Measurements from ENCODE around the gene E2F1.

Gene E2F1

GRCh38 chr20:33653900-33654596, 32.1 kb downstream of the E2F1 start:
- H3K4me3 ChIP-seq (ENCODE audit: insufficient read depth in 1 of 2, low read depth in 1 of 2, low read length in 2 of 2) = peak overlapping the region in 1 of 2 experiments; percentile 55
- peaks cover 4% of the 10 kb centered on the region for H3K79me1 ChIP-seq (replicated peaks; ENCODE audit: low read length, poor library complexity, severe bottlenecking)
- H3K18ac ChIP-seq (ENCODE audit: low read depth in 1 of 2, low read length in 2 of 2) = no peak overlapping the region
- WGBS = 94% methylated on average over 11 of the region's 11 CpGs
- peak overlapping the region; percentile 75 for H3K9ac ChIP-seq (ENCODE audit: low read length)
- H2BK120ac ChIP-seq (ENCODE audit: low read depth, low read length) = no peak overlapping the region
- peak overlapping the region in 1 of 2 experiments; percentile 34 for H3K23ac ChIP-seq (ENCODE audit: low read length in 2 of 2)
- peak overlapping the region; percentile 13 for H2AK5ac ChIP-seq (ENCODE audit: low read length, severe bottlenecking)
- H2BK5ac ChIP-seq (ENCODE audit: low read depth, low read length, poor library complexity, severe bottlenecking) = no peak overlapping the region
- no peak overlapping the region for H2BK15ac ChIP-seq (ENCODE audit: low read depth, poor library complexity, severe bottlenecking)
- no peak overlapping the region for H4K8ac ChIP-seq (ENCODE audit: low read length)
- H2AFZ ChIP-seq (ENCODE audit: low read depth, low read length) = no peak overlapping the region
- H4K91ac ChIP-seq (ENCODE audit: low read length) = no peak overlapping the region
- H3K4me1 ChIP-seq (ENCODE audit: control insufficient read depth, insufficient read depth, low read depth, low read length) = peaks cover 22% of the 10 kb centered on the region
- H3K4me2 ChIP-seq (ENCODE audit: low read length, poor library complexity, severe bottlenecking) = no peak overlapping the region
- H3K4ac ChIP-seq (ENCODE audit: low read depth in 1 of 2, low read length in 2 of 2) = no peak overlapping the region
- no peak overlapping the region for H3K14ac ChIP-seq (ENCODE audit: low read length in 2 of 2)
- no peak for DNase-seq
- no peaks in the 10 kb centered on the region for H3K9me3 ChIP-seq (ENCODE audit: control insufficient read depth, low read length)
- H2BK12ac ChIP-seq (ENCODE audit: low read length in 2 of 2) = no peak overlapping the region
- peaks cover 12 to 44% of the 10 kb centered on the region in 2 experiments for H3K36me3 ChIP-seq (ENCODE audit: control insufficient read depth in 1 of 2, insufficient read depth in 2 of 2, low read depth in 1 of 2, low read length in 2 of 2)
- H3K27ac ChIP-seq (ENCODE audit: low read length, poor library complexity, severe bottlenecking) = no peak overlapping the region
- H3K27me3 ChIP-seq (ENCODE audit: control insufficient read depth in 1 of 2, insufficient read depth in 1 of 2, low read length in 2 of 2) = peaks cover 0 to 3% of the 10 kb centered on the region in 2 experiments

- Histone ChIP-seq H4K8ac (ENCODE audit: low read length) (peak overlapping the region; percentile 12), H4K91ac (ENCODE audit: low read length) (no peak overlapping the region), H3K4me1 (ENCODE audit: control insufficient read depth, insufficient read depth, low read depth, low read length) (peaks cover 21% of the 10 kb centered on the region), H3K4me2 (ENCODE audit: low read length, poor library complexity, severe bottlenecking) (peak overlapping the region; percentile 17), H3K27me3 (ENCODE audit: control insufficient read depth in 1 of 2, insufficient read depth in 1 of 2, low read length in 2 of 2) (peaks cover 0 to 3% of the 10 kb centered on the region in 2 experiments), H2AK5ac (ENCODE audit: low read length, severe bottlenecking) (peak overlapping the region; percentile 13), H2BK15ac (ENCODE audit: low read depth, poor library complexity, severe bottlenecking) (no peak overlapping the region), H3K4me3 (ENCODE audit: insufficient read depth in 1 of 2, low read depth in 1 of 2, low read length in 2 of 2) (peak overlapping the region in 1 of 2 experiments; percentile 55), H3K18ac (ENCODE audit: low read depth in 1 of 2, low read length in 2 of 2) (no peak overlapping the region), H2BK120ac (ENCODE audit: low read depth, low read length) (no peak overlapping the region), H3K23ac (ENCODE audit: low read length in 2 of 2) (no peak overlapping the region), H2AFZ (ENCODE audit: low read depth, low read length) (no peak overlapping the region), H3K9me3 (ENCODE audit: control insufficient read depth, low read length) (no peaks in the 10 kb centered on the region), H3K14ac (ENCODE audit: low read length in 2 of 2) (no peak overlapping the region), H3K9ac (ENCODE audit: low read length) (peak overlapping the region; percentile 75), H3K79me1 (replicated peaks; ENCODE audit: low read length, poor library complexity, severe bottlenecking) (peaks cover 2% of the 10 kb centered on the region), H2BK5ac (ENCODE audit: low read depth, low read length, poor library complexity, severe bottlenecking) (no peak overlapping the region), H3K4ac (ENCODE audit: low read depth in 1 of 2, low read length in 2 of 2) (no peak overlapping the region), H2BK12ac (ENCODE audit: low read length in 2 of 2) (no peak overlapping the region), H3K36me3 (ENCODE audit: control insufficient read depth in 1 of 2, insufficient read depth in 2 of 2, low read depth in 1 of 2, low read length in 2 of 2) (peaks cover 9 to 37% of the 10 kb centered on the region in 2 experiments), H3K27ac (ENCODE audit: low read length, poor library complexity, severe bottlenecking) (peak overlapping the region; percentile 3)
- 66% methylated on average over 16 of the region's 16 CpGs for WGBS
- peak; percentile 69 for DNase-seq
Measured at GRCh38 chr20:33653218-33653899, 32.8 kb downstream of the E2F1 start.

GRCh38 chr20:33651562-33652048, 34.6 kb downstream of the E2F1 start:
- peaks cover 0 to 24% of the 10 kb centered on the region in 2 experiments for H3K36me3 ChIP-seq (ENCODE audit: control insufficient read depth in 1 of 2, insufficient read depth in 2 of 2, low read depth in 1 of 2, low read length in 2 of 2)
- no peaks in the 10 kb centered on the region for H3K9me3 ChIP-seq (ENCODE audit: control insufficient read depth, low read length)
- WGBS = 96% methylated on average over 11 of the region's 13 CpGs
- no peak overlapping the region for H4K91ac ChIP-seq (ENCODE audit: low read length)
- no peak overlapping the region for H4K8ac ChIP-seq (ENCODE audit: low read length)
- peaks cover 0 to 3% of the 10 kb centered on the region in 2 experiments for H3K27me3 ChIP-seq (ENCODE audit: control insufficient read depth in 1 of 2, insufficient read depth in 1 of 2, low read length in 2 of 2)
- H3K79me1 ChIP-seq (replicated peaks; ENCODE audit: low read length, poor library complexity, severe bottlenecking) = peaks cover 2% of the 10 kb centered on the region
- H2AFZ ChIP-seq (ENCODE audit: low read depth, low read length) = no peak overlapping the region
- no peak overlapping the region for H2BK15ac ChIP-seq (ENCODE audit: low read depth, poor library complexity, severe bottlenecking)
- no peak overlapping the region for H3K23ac ChIP-seq (ENCODE audit: low read length in 2 of 2)
- H3K14ac ChIP-seq (ENCODE audit: low read length in 2 of 2) = no peak overlapping the region
- H2BK120ac ChIP-seq (ENCODE audit: low read depth, low read length) = no peak overlapping the region
- no peak overlapping the region for H3K9ac ChIP-seq (ENCODE audit: low read length)
- H2BK5ac ChIP-seq (ENCODE audit: low read depth, low read length, poor library complexity, severe bottlenecking) = no peak overlapping the region
- DNase-seq = no peak
- peaks cover 31% of the 10 kb centered on the region for H3K4me1 ChIP-seq (ENCODE audit: control insufficient read depth, insufficient read depth, low read depth, low read length)
- no peak overlapping the region for H2AK5ac ChIP-seq (ENCODE audit: low read length, severe bottlenecking)
- H3K18ac ChIP-seq (ENCODE audit: low read depth in 1 of 2, low read length in 2 of 2) = no peak overlapping the region
- no peak overlapping the region for H3K4me3 ChIP-seq (ENCODE audit: insufficient read depth in 1 of 2, low read depth in 1 of 2, low read length in 2 of 2)
- no peak overlapping the region for H2BK12ac ChIP-seq (ENCODE audit: low read length in 2 of 2)
- no peak overlapping the region for H3K4ac ChIP-seq (ENCODE audit: low read depth in 1 of 2, low read length in 2 of 2)
- no peak overlapping the region for H3K27ac ChIP-seq (ENCODE audit: low read length, poor library complexity, severe bottlenecking)
- H3K4me2 ChIP-seq (ENCODE audit: low read length, poor library complexity, severe bottlenecking) = no peak overlapping the region
